GM12891 (cell line): ENCODE data around the gene SERHL2.
"Not testable (repeated sequence)": the region's sequence is repeated elsewhere in the genome, so short reads cannot be mapped to it uniquely, and the experiment has no call there.

Experiments used
- DNase-seq: peaks from one replicate; pipeline ENCODE4 v3.0.0; 2011; ENCODE audit warnings: low spot score; ENCODE audit not compliant: insufficient read length
- FAIRE-seq: peaks from 2 replicates; lab custom pipeline; 2011; peaks lifted over from hg19 to GRCh38; lab: Jason Lieb, UNC
- PAX5 ChIP-seq: IDR thresholded peaks from 2 replicates; pipeline ENCODE4 v1.6.1; 2011; ENCODE audit warnings: low read length, moderate library complexity, mild to moderate bottlenecking; ENCODE audit not compliant: insufficient read depth, severe bottlenecking
- POLR2A ChIP-seq: IDR thresholded peaks from 2 replicates; pipeline ENCODE4 v1.6.1; 2011; ENCODE audit warnings: low read depth, low read length, control low read depth
- POLR2AphosphoS5 ChIP-seq: IDR thresholded peaks from 2 replicates; pipeline ENCODE4 v1.6.1; 2011; ENCODE audit warnings: low read depth, low read length, control low read depth
- POU2F2 ChIP-seq: IDR thresholded peaks from 2 replicates; pipeline ENCODE4 v1.6.1; 2011; ENCODE audit warnings: low read depth, mild to moderate bottlenecking, control low read depth, low read length, moderate library complexity
- SPI1 ChIP-seq: IDR thresholded peaks from 2 replicates; pipeline ENCODE4 v1.6.1; 2011; ENCODE audit warnings: low read depth, low read length, control low read depth
- TAF1 ChIP-seq: IDR thresholded peaks from 2 replicates; pipeline ENCODE4 v1.6.1; 2011; ENCODE audit warnings: low read depth, low read length, control low read depth

The SERHL2 gene

DNA sequence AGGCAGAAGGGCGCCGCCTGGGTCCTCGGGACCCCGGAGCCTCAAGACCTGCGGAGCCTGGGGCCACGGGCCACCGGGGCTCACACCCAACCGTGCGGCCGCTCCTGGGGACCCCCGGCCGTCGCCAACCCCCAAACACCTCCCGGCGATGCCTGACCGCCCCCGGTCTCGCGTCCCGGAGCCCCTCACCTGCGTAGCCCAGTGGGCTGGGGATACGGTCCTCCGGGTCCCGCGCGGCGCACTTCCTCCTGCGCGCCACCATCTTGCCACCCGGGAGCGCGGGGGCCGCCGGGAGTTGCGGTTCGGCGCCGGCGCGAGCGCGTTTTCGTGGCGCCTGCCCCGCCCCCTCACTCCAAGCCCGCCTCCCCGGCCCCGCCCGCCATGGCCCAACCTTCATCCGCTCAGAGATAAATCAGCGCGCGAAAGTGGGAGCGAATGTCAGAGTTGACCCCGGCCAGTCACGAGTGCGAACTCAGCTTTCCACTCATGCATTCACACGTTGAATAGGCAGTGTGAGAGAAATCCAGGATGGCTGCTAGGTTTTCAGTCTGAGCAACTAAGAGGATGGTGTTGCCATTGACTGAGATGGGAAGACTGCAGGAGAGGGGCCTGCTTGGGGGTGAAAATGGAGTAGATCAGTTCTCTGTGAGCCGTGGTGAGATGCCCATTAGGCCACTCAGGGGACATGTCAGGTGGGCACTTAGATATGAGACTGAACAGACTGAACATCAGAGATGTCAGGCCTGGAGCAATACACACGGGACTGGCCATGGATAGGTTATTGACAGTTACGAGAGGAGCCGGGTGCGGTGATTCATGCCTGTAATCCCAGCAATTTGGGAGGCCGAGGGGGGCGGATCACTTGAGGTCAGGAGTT lies 34.0 kb upstream of the SERHL2 start, which contains the start of gene RRP7A:
Gene RRP7A, minus strand, starts transcription at position 272 of the 877 bp plus-strand sequence. Its CDS starts 10 bp downstream, at position 262.
- peak; percentile 80 for DNase-seq
- peak; percentile 88 for TF ChIP-seq TAF1
- TF ChIP-seq SPI1, result peak; percentile 78
- TF ChIP-seq POLR2AphosphoS5, result peak; percentile 71
- no peak for TF ChIP-seq POU2F2
- TF ChIP-seq POLR2A, result peak; percentile 75
- FAIRE-seq, result no peak

GRCh38 chr22:42521228-42521546 lies 32.6 kb upstream of the SERHL2 start:
- FAIRE-seq, result no peak
- DNase-seq, result no peak
- TF ChIP-seq TAF1 (no peak), POLR2AphosphoS5 (no peak), POLR2A (no peak), POU2F2 (no peak), SPI1 (no peak), PAX5 (no peak)

- TF ChIP-seq TAF1, result no peak
- no peak for TF ChIP-seq POLR2AphosphoS5
- TF ChIP-seq PAX5, result no peak
- no peak for TF ChIP-seq POLR2A
- TF ChIP-seq POU2F2, result no peak
- no peak for TF ChIP-seq SPI1
- FAIRE-seq (no peak), DNase-seq (no peak)
Observed at GRCh38 chr22:42522546-42522945, 31.2 kb upstream of the SERHL2 start.

- FAIRE-seq (no peak), DNase-seq (no peak)
- TF ChIP-seq SPI1 (no peak), PAX5 (no peak), POLR2AphosphoS5 (no peak), POU2F2 (no peak), POLR2A (no peak), TAF1 (no peak)
Observed at GRCh38 chr22:42528591-42529307, 25.0 kb upstream of the SERHL2 start.

GRCh38 chr22:42529435-42529834 lies 24.3 kb upstream of the SERHL2 start:
- FAIRE-seq, DNase-seq: not testable (repeated sequence)

GRCh38 chr22:42531401-42532084 lies 22.2 kb upstream of the SERHL2 start:
- FAIRE-seq, DNase-seq: not testable (repeated sequence)

GRCh38 chr22:42533638-42533977 lies 20.1 kb upstream of the SERHL2 start:
- DNase-seq (no peak), FAIRE-seq (no peak)
- TF ChIP-seq POLR2A (no peak), TAF1 (no peak), SPI1 (no peak), POU2F2 (no peak)

DNA sequence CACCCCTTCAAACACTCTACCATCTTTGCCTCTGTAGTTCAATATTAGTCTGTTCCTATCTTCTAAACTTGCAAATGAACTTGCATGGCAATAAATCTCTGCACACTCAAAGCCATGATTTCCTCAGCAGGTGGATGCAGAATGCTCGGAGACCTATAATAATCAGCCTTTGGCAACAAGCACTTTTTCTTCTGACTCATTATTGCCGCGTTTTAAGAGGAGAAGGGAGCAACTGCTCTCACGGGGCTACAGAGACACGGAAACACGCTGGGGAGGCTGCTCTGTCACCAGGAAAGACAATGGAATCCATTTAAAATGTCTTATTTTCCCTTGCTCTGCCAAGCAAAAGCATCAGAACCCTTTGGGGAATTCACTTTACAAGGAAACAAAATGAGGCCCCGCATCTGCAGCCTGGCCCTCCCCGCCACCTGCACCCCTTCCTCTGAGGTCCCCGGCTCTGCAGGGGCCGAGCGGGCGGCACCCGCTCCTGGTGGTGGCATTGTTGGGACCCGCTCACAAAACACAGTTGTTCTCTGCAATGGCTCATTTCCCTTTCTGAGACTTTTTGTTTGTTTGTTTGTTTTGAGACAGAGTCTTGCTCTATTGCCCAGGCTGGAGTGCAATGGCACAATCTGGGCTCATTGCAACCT lies 18.5 kb upstream of the SERHL2 start:
- not testable (repeated sequence) for DNase-seq
- peak; percentile 13 for FAIRE-seq

- FAIRE-seq (no peak), DNase-seq (no peak)
- TF ChIP-seq POU2F2, result no peak
- TF ChIP-seq PAX5, result no peak
- TF ChIP-seq POLR2A, result no peak
Observed at GRCh38 chr22:42536166-42536565, 17.6 kb upstream of the SERHL2 start.

- not testable (repeated sequence) for DNase-seq, FAIRE-seq
Observed at GRCh38 chr22:42536634-42537033, 17.1 kb upstream of the SERHL2 start.
